Body of pancreas (tissue), 4 donors: ENCODE data around the gene CFAP45.

Experiments used
- POLR2A ChIP-seq, 3 donors: fragments of 450-650 bp; IDR thresholded peaks; one replicate each; pipeline ENCODE4 v1.6.1; 2016; ENCODE audit warnings: antibody characterized with exemption in 3 of 3, mild to moderate bottlenecking in 2 of 3
- TF ChIP-seq, protein P1 (sequence below), 7 experiments: fragments of 450-650 bp in 4 of 7; fragments of 200-600 bp in 3 of 7; sonication (generic) in 3 of 7; IDR thresholded peaks; one replicate each; pipeline ENCODE4 v1.5.1; 2016 to 2019; ENCODE audit warnings: antibody characterized with exemption in 7 of 7

DNA sequence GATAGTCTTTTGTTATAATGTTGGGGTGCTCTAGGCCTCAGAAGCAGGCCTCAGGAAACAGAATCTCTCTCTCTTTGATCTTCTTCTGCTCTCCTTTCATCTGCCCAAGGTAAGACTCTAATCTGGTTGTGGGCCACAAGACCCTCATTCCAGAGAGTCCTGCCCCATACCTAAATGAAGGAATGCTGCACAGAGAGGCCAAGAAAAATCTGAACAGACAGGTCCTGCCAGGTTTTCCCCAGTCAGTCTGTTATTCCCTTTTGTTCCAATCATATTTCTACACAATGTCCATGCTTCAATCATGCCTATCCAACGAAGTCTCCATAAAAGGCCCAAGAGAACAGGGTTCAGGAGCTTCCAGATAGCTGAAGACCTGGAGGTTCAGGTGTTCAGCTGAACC lies 7.0 kb upstream of the CFAP45 start:
- TF ChIP-seq POLR2A (IDR thresholded peaks at IDR 0.05): no peak
- TF ChIP-seq, protein P1, sequence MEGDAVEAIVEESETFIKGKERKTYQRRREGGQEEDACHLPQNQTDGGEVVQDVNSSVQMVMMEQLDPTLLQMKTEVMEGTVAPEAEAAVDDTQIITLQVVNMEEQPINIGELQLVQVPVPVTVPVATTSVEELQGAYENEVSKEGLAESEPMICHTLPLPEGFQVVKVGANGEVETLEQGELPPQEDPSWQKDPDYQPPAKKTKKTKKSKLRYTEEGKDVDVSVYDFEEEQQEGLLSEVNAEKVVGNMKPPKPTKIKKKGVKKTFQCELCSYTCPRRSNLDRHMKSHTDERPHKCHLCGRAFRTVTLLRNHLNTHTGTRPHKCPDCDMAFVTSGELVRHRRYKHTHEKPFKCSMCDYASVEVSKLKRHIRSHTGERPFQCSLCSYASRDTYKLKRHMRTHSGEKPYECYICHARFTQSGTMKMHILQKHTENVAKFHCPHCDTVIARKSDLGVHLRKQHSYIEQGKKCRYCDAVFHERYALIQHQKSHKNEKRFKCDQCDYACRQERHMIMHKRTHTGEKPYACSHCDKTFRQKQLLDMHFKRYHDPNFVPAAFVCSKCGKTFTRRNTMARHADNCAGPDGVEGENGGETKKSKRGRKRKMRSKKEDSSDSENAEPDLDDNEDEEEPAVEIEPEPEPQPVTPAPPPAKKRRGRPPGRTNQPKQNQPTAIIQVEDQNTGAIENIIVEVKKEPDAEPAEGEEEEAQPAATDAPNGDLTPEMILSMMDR (IDR thresholded peaks at IDR 0.05): no peak
